Endothelial cell of umbilical vein (primary cell): ENCODE results near the gene GALNT13. TPM values are rescaled to one million over a fixed set of nuclear protein-coding genes. Genes with fewer than 3 reads are reported as not detected.

Experiments used
- BruUV-seq: library from RNA; stranded (reverse); fragments of 400-500 nt; replicated peaks from 2 replicates; lab custom pipeline; 2021; lab: Mats Ljungman, UMichigan
- CTCF ChIA-PET: fragments of 300-600, 350-600 bp; sonication (Branson Sonifier 250); formaldehyde crosslinking; loops from one replicate; lab custom pipeline; 2021; ENCODE audit warnings: antibody characterized with exemption, inconsistent platforms; lab: Charles Lee
- POLR2A ChIA-PET: fragments of 300-600, 350-600 bp; sonication (Branson Sonifier 250); formaldehyde crosslinking; loops from one replicate; lab custom pipeline; 2021; ENCODE audit warnings: antibody characterized with exemption, inconsistent platforms; lab: Charles Lee
- DNase-seq: peaks from one replicate; pipeline ENCODE4 v3.0.0-alpha.2; 2011; ENCODE audit warnings: low read depth, low spot score
- FAIRE-seq: peaks from 2 replicates; lab custom pipeline; 2011; peaks lifted over from hg19 to GRCh38; lab: Jason Lieb, UNC
- H2AFZ ChIP-seq: 2 replicates; pipeline ENCODE4 v1.6.0; 2012; ENCODE audit warnings: low read depth, low read length, control low read depth, inconsistent platforms
- H3K27ac ChIP-seq: 2 replicates; pipeline ENCODE4 v1.5.1; 2011; ENCODE audit warnings: low read depth, mild to moderate bottlenecking, control low read depth, low read length, moderate library complexity; ENCODE audit not compliant: insufficient read depth
- H3K27me3 ChIP-seq, 2 experiments: 2 replicates each; pipeline versions ENCODE4 v1.6.0 to v1.6.1; 2011; ENCODE audit warnings: low read length in 2 of 2, mixed read lengths in 1 of 2; ENCODE audit not compliant: control insufficient read depth in 2 of 2, insufficient read depth in 2 of 2
- H3K36me3 ChIP-seq, 2 experiments: 2 replicates in 1 of 2; 3 replicates in 1 of 2; pipeline ENCODE4 v1.5.1; 2011; ENCODE audit warnings: low read length in 2 of 2, mild to moderate bottlenecking in 1 of 2, moderate library complexity in 1 of 2; ENCODE audit not compliant: control insufficient read depth in 2 of 2, insufficient read depth in 2 of 2; ENCODE audit errors: extremely low read depth in 1 of 2
- H3K4me1 ChIP-seq: 3 replicates; pipeline ENCODE4 v1.5.1; 2011; ENCODE audit warnings: mild to moderate bottlenecking, low read length; ENCODE audit not compliant: control insufficient read depth, insufficient read depth; ENCODE audit errors: extremely low read depth
- H3K4me2 ChIP-seq: 2 replicates; pipeline ENCODE4 v1.6.1; 2011; ENCODE audit warnings: low read length, control low read depth, mixed read lengths; ENCODE audit not compliant: insufficient read depth
- H3K4me3 ChIP-seq, 3 experiments: fragments of 200-600 bp in 1 of 3; sonication (generic), shearing (Covaris generic) in 1 of 3; replicated peaks in 1 of 3; 2 replicates each; pipeline ENCODE4 v1.5.1; 2011 to 2016; ENCODE audit warnings: control low read depth in 3 of 3, low read length in 3 of 3, mild to moderate bottlenecking in 2 of 3, inconsistent platforms in 1 of 3, low read depth in 1 of 3, moderate library complexity in 1 of 3; ENCODE audit not compliant: insufficient read depth in 1 of 3
- H3K79me2 ChIP-seq: 2 replicates; pipeline ENCODE4 v1.6.0; 2012; ENCODE audit warnings: low read length, inconsistent platforms; ENCODE audit not compliant: control insufficient read depth, insufficient read depth
- H3K9ac ChIP-seq: replicated peaks from 2 replicates; pipeline ENCODE3; 2011; ENCODE audit warnings: low read length, control low read depth; ENCODE audit not compliant: insufficient read depth; ENCODE audit errors: extremely low read depth
- H3K9me1 ChIP-seq: replicated peaks from 3 replicates; pipeline ENCODE4 v1.6.0; 2011; ENCODE audit warnings: mild to moderate bottlenecking, low read length; ENCODE audit not compliant: control insufficient read depth, insufficient read depth; ENCODE audit errors: extremely low read depth
- H3K9me3 ChIP-seq: replicated peaks from 2 replicates; pipeline ENCODE4 v1.5.1; 2012; ENCODE audit warnings: low read length, inconsistent platforms; ENCODE audit not compliant: control insufficient read depth, insufficient read depth
- H4K20me1 ChIP-seq: replicated peaks from 2 replicates; pipeline ENCODE3; 2011; ENCODE audit warnings: mild to moderate bottlenecking, low read length; ENCODE audit not compliant: control insufficient read depth, insufficient read depth; ENCODE audit errors: extremely low read depth
- EZH2 ChIP-seq: IDR thresholded peaks from 2 replicates; pipeline ENCODE4 v1.6.1; 2012; ENCODE audit warnings: borderline replicate concordance, low read depth, mild to moderate bottlenecking, moderate library complexity, low read length, inconsistent platforms; ENCODE audit not compliant: severe bottlenecking
- FOS ChIP-seq: IDR thresholded peaks from 2 replicates; pipeline ENCODE4 v1.6.1; 2011; ENCODE audit warnings: mild to moderate bottlenecking, low read length, moderate library complexity, borderline replicate concordance; ENCODE audit not compliant: insufficient read depth
- GATA2 ChIP-seq: IDR thresholded peaks from 2 replicates; pipeline ENCODE4 v1.7.0; 2011; ENCODE audit warnings: low read depth, mild to moderate bottlenecking, moderate library complexity, mixed read lengths, low read length; ENCODE audit not compliant: insufficient read length, insufficient read depth
- JUN ChIP-seq: IDR thresholded peaks from 2 replicates; pipeline ENCODE4 v1.6.1; 2011; ENCODE audit warnings: borderline replicate concordance, low read depth; ENCODE audit not compliant: insufficient read length, insufficient read depth
- MAX ChIP-seq: IDR thresholded peaks from 2 replicates; pipeline ENCODE4 v1.6.1; 2011; ENCODE audit not compliant: insufficient read depth, insufficient read length
- MYC ChIP-seq: IDR thresholded peaks from one replicate; pipeline ENCODE4 v1.6.1; 2011; ENCODE audit warnings: mild to moderate bottlenecking, low read depth, low read length
- POLR2A ChIP-seq: IDR thresholded peaks from 2 replicates; pipeline ENCODE4 v1.6.1; 2012; ENCODE audit warnings: low read depth, mild to moderate bottlenecking, control low read depth, low read length
- POLR2AphosphoS5 ChIP-seq: IDR thresholded peaks from 2 replicates; pipeline ENCODE4 v1.6.1; 2012; ENCODE audit warnings: low read depth, mild to moderate bottlenecking, control low read depth, low read length, moderate library complexity; ENCODE audit not compliant: insufficient read depth
- dilution Hi-C: fragments of 300-500 bp; cut with MboI; formaldehyde crosslinking; loops from one replicate; pipeline ENCODE4 v1.15.0; 2019; ENCODE audit warnings: low sequenced_read_pairs; ENCODE audit not compliant: extremely low pct_ligation_motif_present
- intact Hi-C: fragments of 100-400 bp; cut with micrococcal nuclease; formaldehyde crosslinking; loops from one replicate; pipeline ENCODE4 v1.10.0; 2022
- polyA plus RNA-seq, 4 experiments: library from polyadenylated mRNA; depleted of rRNA in 3 of 4; stranded (reverse) in 3 of 4; unstranded in 1 of 4; fragments of >200 nt; gene quantifications; 2 replicates each; pipeline versions ENCODE4 v1.2.1 to v1.2.3, GENCODE V29; 2011 to 2012; ENCODE audit warnings: missing spikeins in 1 of 4
- total RNA-seq: library from RNA; stranded (reverse); gene quantifications from 2 replicates; pipeline ENCODE4 v1.2.3, GENCODE V29; 2021
- TF ChIP-seq, protein P1 (sequence below), 2 donors: IDR thresholded peaks; 1 replicate in 1 of 2; 2 replicates in 1 of 2; pipeline ENCODE4 v1.5.1; 2011; ENCODE audit warnings: low read length in 2 of 2, mild to moderate bottlenecking in 2 of 2, moderate library complexity in 2 of 2, control low read depth in 1 of 2, inconsistent platforms in 1 of 2, low read depth in 1 of 2; ENCODE audit not compliant: insufficient read depth in 1 of 2; ENCODE audit errors: extremely low read depth in 1 of 2

GALNT13 gene
- total and polyA plus RNA-seq, 2 donors (not counting 3 experiments of a cell fraction or from before 2014, with no cell fraction given), result 0.06 TPM; not detected in 1

- no peak overlapping the region for H3K4me3 ChIP-seq
- no peaks in the 10 kb centered on the region for H3K9me1 ChIP-seq
- dilution Hi-C loops (no loop called here), intact Hi-C loops (no loop called here)
- H3K4me2 ChIP-seq, result no peak overlapping the region
- H3K4me1 ChIP-seq, result no peaks in the 10 kb centered on the region
- no TSS peak for BruUV-seq
- no peak overlapping the region for H2AFZ ChIP-seq
- DNase-seq (no peak), FAIRE-seq (no peak)
- H3K9me3 ChIP-seq, result no peaks in the 10 kb centered on the region
- no peaks in the 10 kb centered on the region for H3K27me3 ChIP-seq
- no peak overlapping the region for H3K27ac ChIP-seq
- ChIA-PET POLR2A (no interaction called here), CTCF (no interaction called here)
- no peak overlapping the region for H3K9ac ChIP-seq
- no peaks in the 10 kb centered on the region for H4K20me1 ChIP-seq
- H3K79me2 ChIP-seq, result no peaks in the 10 kb centered on the region
- TF ChIP-seq EZH2, result no peak
- TF ChIP-seq, protein P1, sequence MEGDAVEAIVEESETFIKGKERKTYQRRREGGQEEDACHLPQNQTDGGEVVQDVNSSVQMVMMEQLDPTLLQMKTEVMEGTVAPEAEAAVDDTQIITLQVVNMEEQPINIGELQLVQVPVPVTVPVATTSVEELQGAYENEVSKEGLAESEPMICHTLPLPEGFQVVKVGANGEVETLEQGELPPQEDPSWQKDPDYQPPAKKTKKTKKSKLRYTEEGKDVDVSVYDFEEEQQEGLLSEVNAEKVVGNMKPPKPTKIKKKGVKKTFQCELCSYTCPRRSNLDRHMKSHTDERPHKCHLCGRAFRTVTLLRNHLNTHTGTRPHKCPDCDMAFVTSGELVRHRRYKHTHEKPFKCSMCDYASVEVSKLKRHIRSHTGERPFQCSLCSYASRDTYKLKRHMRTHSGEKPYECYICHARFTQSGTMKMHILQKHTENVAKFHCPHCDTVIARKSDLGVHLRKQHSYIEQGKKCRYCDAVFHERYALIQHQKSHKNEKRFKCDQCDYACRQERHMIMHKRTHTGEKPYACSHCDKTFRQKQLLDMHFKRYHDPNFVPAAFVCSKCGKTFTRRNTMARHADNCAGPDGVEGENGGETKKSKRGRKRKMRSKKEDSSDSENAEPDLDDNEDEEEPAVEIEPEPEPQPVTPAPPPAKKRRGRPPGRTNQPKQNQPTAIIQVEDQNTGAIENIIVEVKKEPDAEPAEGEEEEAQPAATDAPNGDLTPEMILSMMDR (IDR thresholded peaks at IDR 0.05; ENCODE audit: extremely low read depth in 1 of 2, insufficient read depth in 1 of 2, low read depth in 1 of 2, low read length in 2 of 2), result no peak
- TF ChIP-seq GATA2, result no peak
- TF ChIP-seq MYC, result no peak
- no peak for TF ChIP-seq POLR2A
- no peak for TF ChIP-seq FOS
- TF ChIP-seq JUN, result no peak
- no peak for TF ChIP-seq MAX
- TF ChIP-seq POLR2AphosphoS5, result no peak
- no peaks in the 10 kb centered on the region for H3K36me3 ChIP-seq
Observed at GRCh38 chr2:153828335-153828734, 43.4 kb upstream of the GALNT13 start.
